OCI-LY7 (cell line): ENCODE measurements around the gene TNFRSF9.

Experiments used
- CTCF ChIP-seq: fragments of 200-600 bp; sonication (generic); conservative IDR thresholded peaks from 2 replicates; pipeline ENCODE4 v1.5.1; 2014; ENCODE audit warnings: mild to moderate bottlenecking, antibody characterized with exemption, low read length, moderate library complexity, mixed read lengths
- EZH2phosphoT487 ChIP-seq: fragments of 200-600 bp; sonication (generic); IDR thresholded peaks from 2 replicates; pipeline ENCODE4 v1.6.1; 2018; ENCODE audit warnings: low read depth, borderline replicate concordance, mild to moderate bottlenecking, mixed run types, antibody characterized with exemption, low read length, moderate library complexity, mixed read lengths

GRCh38 chr1:7873801-7874795 lies 66.5 kb downstream of the TNFRSF9 start:
- TF ChIP-seq CTCF (no peak), EZH2phosphoT487 (no peak)
